Left lobe of liver (tissue), 2 donors: ENCODE data around the gene FOXN3. TPM values are rescaled to one million over a fixed set of nuclear protein-coding genes. Genes with fewer than 3 reads are reported as not detected.
"Not testable (repeated sequence)": the region's sequence is repeated elsewhere in the genome, so short reads cannot be mapped to it uniquely, and the experiment has no call there.

Source experiments
- ATAC-seq: fragments of 200-7000 bp; cut with Tn5 transposase; one replicate; pipeline ENCODE4 v1.9.1; 2020; ENCODE audit warnings: mild to moderate bottlenecking, moderate library complexity
- DNase-seq: peaks from one replicate; pipeline ENCODE4 v3.0.0-alpha.2; 2020; ENCODE audit warnings: low spot score
- total RNA-seq: library from RNA; stranded (reverse); gene quantifications from one replicate; pipeline ENCODE4 v1.2.1, GENCODE V29; 2021
- donor health status: DM: no; HTN: no; CAD: no; lungs with moderate emphysema.
- donor health status: DM: no; HTN: yes; CAD: no.

Gene FOXN3
- total RNA-seq, 1 donor from 2014 or later: 72.9 TPM

DNA sequence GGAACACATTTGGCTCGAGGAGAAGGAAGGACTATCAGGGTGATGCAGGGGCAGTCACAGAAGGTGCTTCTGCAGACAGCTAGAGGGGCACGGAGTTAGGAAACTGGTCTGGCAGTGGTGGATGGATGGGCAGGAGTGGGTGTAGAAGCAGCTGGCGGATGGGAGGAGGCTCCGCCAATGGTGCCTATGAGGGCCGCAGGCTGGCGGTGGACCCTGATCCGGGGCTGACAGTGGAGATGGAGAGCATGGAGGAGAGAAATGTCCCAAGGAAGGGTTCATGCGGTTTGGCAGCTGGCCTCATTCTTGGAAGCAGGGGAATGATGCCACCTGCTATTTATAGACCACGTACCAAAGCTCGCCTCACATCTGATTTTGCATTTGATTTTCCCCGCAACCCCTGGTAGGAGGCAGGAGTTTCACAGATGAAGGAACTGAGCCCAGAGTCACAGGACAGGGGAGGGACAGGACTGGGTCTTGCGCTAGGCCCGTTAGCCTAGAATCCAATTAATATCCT, 237.1 kb downstream of the FOXN3 start:
- no peak for ATAC-seq
- DNase-seq: no peak

DNA sequence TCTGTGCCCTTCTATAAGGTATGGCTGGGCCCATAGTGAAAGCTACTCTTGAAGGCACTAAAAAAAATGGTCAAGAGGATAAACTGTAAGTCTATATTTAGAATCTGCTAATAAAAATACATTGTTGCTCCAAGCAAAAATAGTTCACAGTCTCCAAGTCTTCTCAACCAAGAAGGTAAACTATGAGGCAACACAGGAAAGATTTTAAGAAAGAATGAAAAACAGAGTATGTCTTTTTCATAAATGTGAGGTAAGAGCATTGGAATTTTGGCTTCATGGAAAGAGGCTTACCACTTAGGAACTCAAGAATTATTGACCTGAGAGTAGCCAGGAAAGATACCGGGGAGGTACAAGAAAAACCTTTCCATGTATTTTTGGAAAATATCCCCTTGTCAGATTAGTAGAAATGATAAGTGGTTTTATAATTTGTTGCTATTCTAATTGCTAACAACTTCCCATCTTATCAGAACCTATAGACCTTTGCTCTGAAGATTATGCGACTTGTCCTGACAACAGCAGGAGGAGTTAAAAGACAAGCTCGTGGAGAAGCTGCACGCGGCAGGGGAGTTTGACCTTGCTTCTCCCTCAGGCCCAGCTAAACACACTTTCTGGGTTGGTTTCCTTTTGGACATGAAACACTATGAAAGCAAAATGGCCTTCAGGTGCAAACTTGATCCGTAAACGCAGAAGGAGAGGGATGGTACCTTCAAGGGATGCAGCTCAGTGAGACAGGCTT, 238.1 kb downstream of the FOXN3 start:
- no peak for ATAC-seq
- DNase-seq: no peak

GRCh38 chr14:89178376-89178775, 238.7 kb downstream of the FOXN3 start:
- DNase-seq (no peak), ATAC-seq (no peak)

DNA sequence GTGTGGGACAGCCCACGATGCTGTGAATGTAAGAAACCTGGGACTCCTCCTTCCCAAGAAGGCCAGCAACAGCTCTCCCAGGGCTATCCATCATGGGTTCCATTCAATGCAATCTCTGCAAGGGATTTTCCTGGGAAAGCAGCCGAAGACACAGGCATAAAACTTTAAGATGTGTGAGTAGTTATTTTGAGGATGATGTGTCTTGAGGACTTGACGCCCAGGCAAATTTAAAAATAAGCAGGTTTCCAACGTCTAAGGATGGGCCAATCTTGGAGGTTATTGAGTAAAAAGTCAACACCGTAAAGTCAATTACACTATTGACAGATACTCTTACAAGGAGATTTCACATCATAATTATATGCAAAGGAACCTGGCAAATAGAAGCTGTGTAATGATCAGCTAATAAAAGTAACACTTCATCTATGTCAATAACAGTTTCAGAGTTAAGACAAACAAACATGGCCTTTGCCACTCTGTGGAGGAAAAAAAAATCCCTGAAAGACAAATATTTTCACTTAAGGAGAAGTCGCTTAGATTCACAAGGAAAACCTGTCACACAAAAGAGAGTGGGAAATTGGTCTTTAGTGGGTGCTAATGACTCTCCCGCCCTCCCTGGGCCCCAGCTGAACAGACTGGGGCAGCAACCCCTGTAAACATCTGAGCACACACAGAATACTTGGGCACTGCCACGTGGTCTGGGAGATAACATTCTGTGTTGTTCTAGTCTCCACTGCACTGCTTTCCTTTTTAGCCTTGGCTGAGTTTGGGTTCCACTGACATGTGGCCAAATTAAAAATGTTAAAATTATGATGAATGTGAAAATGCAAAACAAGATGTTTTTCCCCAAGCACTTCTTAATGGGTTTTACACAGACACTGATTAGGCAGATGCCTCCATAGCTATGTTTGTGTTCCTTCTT, 240.9 kb downstream of the FOXN3 start:
- ATAC-seq: peak; percentile 47
- no peak for DNase-seq

- ATAC-seq (no peak), DNase-seq (no peak)
These were observed 245.4 kb downstream of the FOXN3 start for GRCh38 chr14:89171628-89172027.

GRCh38 chr14:89171168-89171567, 245.9 kb downstream of the FOXN3 start:
- ATAC-seq: peak; percentile 52

DNA sequence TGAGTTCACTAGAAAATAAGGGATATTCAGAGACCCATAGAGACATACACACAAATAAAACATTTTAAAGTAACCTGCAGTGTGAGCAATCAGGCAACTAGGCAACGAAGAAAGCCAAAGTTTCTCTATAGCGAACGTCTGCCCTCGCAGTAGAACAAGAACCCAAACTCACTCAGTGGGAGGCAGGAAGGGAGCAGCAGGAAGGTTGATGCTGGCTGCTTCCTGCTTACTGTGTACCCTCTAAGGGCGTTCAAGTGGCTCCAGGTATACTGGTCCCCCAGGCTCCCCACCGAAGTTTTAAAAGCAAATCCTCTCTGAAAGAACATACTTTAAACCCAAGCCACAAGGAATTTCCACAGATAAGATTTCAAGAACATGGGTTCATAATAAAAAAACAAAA, 249.3 kb downstream of the FOXN3 start:
- DNase-seq (no peak), ATAC-seq (no peak)

More at GRCh38 chr14:89171168-89171567, 245.9 kb downstream of the FOXN3 start:
- no peak for DNase-seq

- ATAC-seq (no peak), DNase-seq (no peak)
These were observed 250.4 kb downstream of the FOXN3 start for GRCh38 chr14:89166633-89167032.

GRCh38 chr14:89165189-89166181, 251.5 kb downstream of the FOXN3 start:
- DNase-seq: no peak

GRCh38 chr14:89164168-89165073, 252.6 kb downstream of the FOXN3 start:
- peak; percentile 11 for ATAC-seq
- DNase-seq: no peak

More at GRCh38 chr14:89165189-89166181, 251.5 kb downstream of the FOXN3 start:
- ATAC-seq: peak; percentile 58

- ATAC-seq (no peak), DNase-seq (no peak)
These were observed 253.9 kb downstream of the FOXN3 start for GRCh38 chr14:89163031-89163636.

- ATAC-seq (no peak), DNase-seq (no peak)
These were observed 254.4 kb downstream of the FOXN3 start for GRCh38 chr14:89162586-89162985.

GRCh38 chr14:89160437-89160836, 256.6 kb downstream of the FOXN3 start:
- ATAC-seq (no peak), DNase-seq (no peak)

- ATAC-seq (no peak), DNase-seq (no peak)
These were observed 258.3 kb downstream of the FOXN3 start for GRCh38 chr14:89158701-89159100.

DNA sequence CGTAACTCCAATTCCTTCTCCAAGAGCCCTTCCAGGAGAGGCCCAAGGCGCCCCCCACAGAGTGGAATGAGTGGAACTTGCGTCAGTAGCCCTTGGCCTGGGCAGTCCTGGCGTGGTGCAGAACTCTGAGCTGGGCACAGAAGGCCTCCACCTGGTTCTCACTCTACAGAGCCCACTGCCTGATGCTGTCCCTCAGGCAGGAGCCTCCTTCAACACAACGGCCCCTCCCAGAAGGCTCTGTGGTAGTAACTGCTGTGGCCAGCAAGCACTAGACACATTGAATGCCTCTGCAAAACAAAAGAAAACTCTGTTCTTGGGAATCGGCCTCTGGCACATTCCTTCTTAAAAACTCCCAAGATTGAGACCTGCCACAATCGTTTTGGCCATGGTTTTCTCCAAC, 258.9 kb downstream of the FOXN3 start:
- ATAC-seq: peak; percentile 19

GRCh38 chr14:89155491-89155890, 261.5 kb downstream of the FOXN3 start:
- DNase-seq (no peak), ATAC-seq (no peak)

More for the DNA sequence above, 258.9 kb downstream of the FOXN3 start:
- DNase-seq: not testable (repeated sequence)

- not testable (repeated sequence) for ATAC-seq, DNase-seq
These were observed 265.3 kb downstream of the FOXN3 start for GRCh38 chr14:89151693-89152092.

- no peak for ATAC-seq
- DNase-seq: no peak
These were observed 270.8 kb downstream of the FOXN3 start for GRCh38 chr14:89146274-89146673.

DNA sequence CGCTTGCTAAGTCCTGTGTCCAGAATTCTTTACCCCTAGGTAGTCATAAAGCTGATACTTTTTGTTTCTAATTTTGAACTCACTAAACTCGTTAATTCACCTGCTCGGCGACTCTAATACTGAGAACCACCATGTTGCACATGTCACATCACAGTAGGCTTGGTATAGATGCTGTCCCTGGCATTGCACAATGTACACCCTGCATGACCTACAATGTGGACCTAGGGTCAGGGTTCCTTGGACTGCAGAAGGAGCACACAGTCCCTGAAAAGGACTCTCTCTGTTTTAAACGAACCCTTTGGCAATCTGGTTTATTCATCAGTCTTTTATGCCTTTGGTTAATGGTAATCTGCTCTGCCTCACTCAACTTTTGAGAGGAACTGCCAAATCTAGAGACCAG, 272.4 kb downstream of the FOXN3 start:
- ATAC-seq (peak; percentile 46), DNase-seq (no peak)
